HG03460 (cell line): ENCODE data around the gene BMP5.

Experiments
- ATAC-seq: cut with Tn5 transposase; IDR thresholded peaks from one replicate; pipeline ENCODE4 v1.9.1; 2021; ENCODE audit not compliant: unreplicated experiment

BMP5 gene

DNA sequence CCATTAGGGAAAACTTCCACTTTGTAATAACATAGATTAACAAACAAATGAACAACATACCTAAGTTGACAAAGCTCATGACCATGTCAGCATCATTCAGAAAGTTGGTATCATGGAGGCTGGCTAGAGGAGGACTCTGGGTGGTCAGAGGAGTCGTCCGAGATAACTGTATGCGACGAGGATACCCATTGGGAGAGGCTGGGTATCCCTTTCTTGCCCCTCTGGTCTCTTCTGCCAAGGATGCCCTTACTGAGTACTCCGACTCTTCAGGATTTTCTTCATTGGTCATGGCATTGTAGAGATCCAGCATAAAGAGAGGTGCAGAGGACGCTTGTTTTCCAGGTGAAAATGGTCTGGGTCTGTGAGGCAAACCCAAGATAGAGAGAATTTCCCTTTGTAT lies 1.1 kb downstream of the BMP5 start:
- ATAC-seq = no peak

- ATAC-seq = no peak
Measured at GRCh38 chr6:55872866-55873265, 2.5 kb downstream of the BMP5 start.

DNA sequence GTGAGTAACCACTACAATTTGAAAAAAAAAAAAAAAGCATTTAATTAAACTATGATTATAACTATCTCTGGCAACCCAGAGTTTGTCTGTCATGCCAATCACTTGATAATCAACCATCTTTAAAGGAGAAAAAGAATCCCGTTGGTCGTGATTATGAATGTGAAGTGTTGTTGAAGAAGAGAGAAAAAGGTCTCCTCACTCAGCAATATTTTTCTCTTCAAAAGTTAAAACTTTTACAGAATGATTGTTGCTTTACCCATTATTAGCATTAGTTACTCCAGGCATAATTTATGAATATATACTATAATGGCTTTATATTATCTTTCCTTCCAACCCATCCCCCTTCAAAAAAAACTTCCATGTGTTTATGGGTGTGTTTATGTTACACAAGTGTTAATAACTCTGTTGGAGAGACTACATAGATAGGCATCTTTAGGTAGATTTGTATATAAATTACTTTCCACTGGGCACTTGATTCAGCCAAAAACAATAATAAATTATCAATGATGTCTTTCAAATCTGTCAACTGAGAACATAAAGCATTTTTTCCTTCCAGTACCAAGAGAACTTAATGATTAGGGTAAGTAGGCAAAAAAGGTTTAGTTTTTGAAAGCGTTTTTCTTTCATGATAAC lies 5.1 kb downstream of the BMP5 start:
- no peak for ATAC-seq

GRCh38 chr6:55869674-55870073 lies 5.7 kb downstream of the BMP5 start:
- no peak for ATAC-seq

DNA sequence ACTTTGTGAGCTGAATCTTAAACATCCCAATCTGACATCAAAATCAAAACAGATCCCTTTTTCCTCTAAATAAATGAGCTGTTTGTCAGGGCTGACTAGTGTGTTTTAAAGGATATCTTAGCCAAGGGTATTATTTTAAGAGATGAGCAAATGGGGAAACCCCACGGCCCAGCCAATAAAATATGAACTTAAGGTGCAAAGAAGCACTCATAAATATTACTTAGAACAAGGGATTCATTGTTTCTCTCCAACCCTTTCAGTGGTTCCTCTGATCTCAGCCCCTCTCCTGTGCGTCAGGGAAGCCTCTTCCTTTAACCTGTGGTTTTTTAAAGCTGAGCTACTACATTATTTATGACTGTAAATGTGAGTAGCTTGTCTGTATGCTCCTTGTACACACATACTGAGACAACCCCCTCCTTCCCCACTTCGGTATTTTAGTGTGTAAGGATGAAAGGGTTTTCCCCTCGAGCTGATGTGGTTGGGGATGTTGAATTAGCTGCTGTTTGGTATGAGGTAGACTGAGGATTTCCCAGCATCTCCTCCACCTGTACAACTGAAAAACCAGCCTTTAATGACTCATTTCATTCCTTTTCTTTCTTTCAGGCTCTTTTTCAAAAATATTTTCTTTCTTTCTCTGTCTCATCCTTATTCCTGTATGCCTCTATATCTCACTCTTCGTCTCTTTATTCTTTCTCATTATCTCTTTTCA lies 6.5 kb downstream of the BMP5 start:
- ATAC-seq = peak; percentile 96

GRCh38 chr6:55868176-55868575 lies 7.2 kb downstream of the BMP5 start:
- ATAC-seq = no peak

DNA sequence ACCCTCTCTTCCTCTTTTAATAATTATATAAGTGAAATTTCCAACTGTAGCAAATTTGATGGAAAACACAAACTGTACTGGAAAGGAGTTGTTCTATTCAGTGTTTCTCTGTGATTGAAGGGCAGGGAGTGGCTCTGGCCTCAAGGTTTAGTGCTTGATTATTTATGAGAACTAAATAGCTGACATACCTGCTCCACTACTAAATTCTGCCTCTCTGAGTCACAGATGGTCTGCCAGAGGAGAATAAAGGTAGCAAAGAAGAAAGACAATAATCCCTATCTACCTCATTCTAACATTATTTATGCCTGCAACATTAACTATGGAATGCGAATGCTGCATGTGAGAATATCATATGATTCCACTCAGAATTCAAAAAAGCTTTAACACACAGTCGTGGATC lies 9.3 kb downstream of the BMP5 start:
- ATAC-seq = no peak

DNA sequence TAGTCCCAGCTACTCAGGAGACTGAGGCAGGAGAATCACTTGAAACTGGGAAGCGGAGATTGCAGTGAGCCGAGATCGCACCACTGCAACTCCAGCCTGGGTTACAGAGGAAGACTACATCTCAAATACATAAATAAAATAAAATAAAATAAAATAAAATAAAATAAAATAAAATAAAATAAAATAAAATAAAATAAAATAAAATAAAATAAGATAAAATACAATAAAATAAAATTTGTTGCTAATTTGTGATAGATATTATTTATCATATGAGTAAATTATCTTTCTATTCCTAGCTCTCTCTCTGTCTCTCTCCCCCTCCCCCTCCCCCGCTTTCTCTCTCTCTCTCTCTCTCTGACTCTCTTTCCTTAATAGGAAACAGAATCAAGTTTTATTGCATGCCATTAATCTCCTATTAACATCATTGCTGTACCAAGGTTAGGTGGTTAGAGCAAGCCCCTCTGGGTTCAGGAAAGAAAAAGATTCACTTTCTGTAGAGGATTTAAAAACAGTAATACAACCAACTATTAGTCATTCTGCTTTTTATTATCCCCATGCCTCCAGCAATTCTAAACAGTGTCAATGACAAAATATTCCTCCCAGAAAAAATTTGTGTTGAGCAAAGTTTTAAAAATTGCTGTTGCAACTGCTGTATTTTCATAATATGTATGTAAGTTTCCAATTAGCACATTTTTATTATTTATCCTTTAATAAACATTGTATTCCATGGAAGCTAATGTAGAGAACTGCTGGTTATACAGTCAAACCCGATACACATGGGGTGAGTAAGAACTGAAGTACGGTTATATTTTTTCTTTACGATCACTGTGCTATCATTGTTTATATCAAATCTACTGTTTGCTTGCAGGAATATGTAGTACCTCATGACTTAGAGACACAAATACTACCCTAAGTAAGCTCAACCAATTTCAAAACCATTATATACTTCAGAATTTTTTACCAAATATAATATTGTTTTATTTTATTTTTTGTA lies 22.1 kb downstream of the BMP5 start:
- no peak for ATAC-seq

DNA sequence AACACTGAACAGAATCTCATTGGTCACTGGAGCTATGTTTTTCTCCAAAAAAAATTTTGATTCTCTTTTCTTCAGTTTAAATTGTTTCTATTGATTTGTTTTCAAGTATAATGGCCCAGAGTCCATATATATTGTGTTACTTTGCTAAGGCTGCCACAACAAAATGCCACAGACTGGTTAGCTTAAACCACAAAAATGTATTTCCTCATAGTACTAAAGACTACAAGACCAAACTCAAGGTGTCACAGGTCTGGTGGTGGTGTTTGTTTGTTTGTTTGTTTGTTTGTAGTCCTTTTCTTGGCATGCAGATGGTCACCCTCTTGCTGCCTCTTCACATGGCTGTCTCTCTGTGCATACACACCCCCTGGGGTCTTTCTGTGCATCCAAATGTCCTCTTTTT lies 34.0 kb downstream of the BMP5 start:
- no peak for ATAC-seq

DNA sequence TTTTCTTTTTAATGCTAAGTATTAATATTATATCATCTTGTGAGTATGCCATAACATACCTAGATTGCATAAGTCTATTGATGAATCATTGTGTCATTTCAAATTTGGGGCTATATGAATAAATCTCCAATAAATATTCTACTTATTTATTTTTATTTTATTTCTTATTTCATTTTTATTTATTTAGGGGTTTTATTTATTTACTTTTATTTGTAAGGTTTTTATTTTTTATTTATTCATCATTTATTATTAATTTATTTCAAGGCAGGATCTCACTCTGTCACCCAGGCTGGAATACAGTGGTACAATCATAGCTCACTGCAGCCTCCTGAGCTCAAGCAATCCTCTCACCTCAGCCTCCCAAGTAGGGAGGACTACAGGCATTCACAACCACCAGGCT lies 36.3 kb downstream of the BMP5 start:
- no peak for ATAC-seq

DNA sequence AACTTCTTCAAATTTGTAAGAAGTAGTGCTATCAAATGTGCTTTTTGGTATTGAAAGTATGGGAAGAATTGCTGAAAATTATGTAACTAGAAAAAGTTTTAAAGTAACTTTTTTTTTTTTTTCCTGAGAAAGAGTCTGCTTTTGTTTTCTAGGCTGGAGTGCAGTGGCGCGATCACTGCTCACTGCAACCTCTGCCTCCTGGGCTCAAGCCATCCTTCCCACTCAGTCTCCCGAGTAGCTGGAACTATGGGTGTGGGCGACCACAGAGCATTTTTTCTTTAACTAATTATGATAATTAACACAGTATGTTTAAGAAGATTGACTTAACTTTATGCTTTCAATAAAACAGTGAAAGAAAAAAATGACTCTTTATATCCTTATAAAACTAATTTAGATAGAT lies 38.4 kb downstream of the BMP5 start:
- ATAC-seq = no peak

- no peak for ATAC-seq
Measured at GRCh38 chr6:55836481-55836880, 38.9 kb downstream of the BMP5 start.

DNA sequence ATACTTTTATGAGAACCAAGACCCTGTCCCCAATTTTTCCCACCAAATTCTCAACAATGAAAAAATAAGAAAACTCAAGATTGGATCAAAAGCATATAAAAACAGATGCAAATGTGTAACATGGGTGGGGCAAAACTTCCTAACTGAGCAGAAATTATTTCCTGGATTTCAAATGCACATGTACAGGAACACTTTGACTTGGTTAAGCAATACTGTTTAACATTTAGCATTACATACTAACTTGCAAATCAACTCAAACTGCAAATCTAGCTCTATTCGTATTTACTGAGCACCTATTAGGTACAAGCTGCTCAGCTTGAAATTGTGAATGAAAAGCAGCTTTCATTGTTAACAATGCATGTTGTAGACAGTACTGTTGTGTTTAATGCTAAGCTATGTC lies 40.2 kb downstream of the BMP5 start:
- no peak for ATAC-seq

GRCh38 chr6:55833284-55833683 lies 42.1 kb downstream of the BMP5 start:
- ATAC-seq = peak; percentile 69

DNA sequence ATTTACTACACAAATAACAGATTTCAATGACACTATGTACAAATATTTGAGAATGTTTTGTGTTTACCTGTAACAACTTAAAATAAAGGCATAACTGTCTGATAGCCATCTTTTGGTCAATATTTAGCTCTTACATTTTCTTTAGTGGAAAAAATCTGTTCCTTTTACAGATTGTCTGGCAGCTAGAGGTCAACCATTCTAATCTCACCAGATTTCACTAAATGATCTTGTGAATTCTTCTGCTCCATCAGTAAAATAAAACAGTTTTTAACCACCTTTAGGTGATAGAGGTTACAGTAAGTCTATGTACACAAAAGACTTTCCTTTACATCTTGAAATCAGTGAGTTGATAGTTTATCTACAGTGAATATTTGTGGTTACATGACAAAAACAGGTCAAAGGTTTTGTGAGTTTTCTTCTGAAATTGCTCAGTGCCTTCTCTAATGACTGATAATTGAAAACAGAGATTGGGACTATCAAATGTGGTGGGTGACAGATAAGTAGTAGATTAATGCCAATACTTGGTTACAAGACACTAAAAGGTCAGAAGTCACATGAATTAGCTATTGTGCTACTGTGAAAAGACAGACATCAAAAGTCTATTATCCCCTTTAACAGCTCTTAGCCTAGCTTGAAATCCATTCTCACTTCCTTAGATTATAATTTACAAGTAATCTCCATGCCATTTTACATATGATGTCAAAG lies 47.4 kb downstream of the BMP5 start:
- ATAC-seq = no peak

DNA sequence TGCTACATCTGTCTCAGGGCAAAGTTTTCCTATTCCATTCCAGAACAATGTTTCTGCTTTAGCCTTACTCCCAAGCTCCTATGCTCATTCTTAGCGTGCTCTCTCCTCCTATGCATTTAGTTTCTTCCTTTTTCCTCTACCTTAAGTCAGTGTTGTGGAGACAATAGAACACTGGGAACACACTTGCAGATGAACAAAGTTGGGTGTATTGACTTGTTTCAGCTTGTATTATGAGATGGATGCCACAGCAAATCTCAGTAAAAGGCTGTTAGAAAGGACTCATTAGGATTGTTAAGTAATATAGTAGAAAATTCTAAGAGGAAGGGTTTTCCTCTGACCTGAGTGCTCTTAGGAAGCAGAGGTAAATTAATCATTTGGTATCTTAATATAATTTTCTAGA lies 48.4 kb downstream of the BMP5 start:
- ATAC-seq = no peak

DNA sequence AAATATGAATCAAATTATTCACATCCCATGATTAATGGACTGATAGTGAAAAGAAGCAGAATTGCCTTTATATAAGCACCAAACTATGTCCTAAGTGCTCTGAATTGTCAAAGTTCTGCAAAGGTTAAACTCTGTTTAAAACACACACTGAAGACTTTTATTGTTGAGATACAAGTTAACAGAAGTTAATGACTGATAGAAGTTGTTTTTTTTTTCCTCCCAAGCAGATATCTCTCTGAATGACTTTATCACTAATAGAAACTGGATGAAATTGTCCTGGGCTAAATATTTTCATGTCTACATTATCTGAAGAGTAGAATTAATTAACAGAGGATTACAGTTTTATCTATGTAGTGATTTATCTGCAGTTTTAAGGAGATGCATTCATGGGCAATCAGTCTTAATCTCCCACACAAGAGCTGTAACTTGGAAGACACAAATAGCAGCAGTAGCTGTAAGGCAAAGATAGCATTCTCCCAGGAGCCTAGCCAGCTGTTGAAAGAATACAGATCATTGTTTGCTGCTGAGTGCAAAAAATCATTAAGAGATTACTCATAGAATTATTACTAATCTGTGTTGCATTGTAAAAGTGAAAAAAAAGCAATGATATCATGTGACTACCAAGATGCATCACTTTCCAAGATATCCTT lies 49.9 kb downstream of the BMP5 start:
- ATAC-seq = no peak

GRCh38 chr6:55822815-55823214 lies 52.6 kb downstream of the BMP5 start:
- no peak for ATAC-seq

- ATAC-seq = no peak
Measured at GRCh38 chr6:55822005-55822404, 53.4 kb downstream of the BMP5 start.

DNA sequence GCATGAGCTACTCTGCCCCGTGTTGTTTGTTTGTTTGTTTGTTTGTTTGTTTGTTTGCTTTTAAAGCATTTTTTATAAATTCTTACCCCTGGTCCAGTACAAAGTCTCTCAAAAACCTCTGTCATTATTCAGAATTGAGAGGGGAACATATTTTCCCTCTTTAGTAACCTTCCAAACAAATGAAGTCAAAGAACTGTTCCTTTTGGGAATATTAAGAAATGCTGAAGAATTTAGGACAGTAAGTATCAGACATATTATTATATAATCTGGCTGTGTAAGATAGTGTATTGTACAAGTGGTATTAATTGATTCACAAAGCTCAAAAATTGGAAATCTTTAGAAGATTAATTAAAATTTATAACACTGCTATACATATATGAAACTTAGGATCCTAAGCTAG lies 54.7 kb downstream of the BMP5 start:
- no peak for ATAC-seq

DNA sequence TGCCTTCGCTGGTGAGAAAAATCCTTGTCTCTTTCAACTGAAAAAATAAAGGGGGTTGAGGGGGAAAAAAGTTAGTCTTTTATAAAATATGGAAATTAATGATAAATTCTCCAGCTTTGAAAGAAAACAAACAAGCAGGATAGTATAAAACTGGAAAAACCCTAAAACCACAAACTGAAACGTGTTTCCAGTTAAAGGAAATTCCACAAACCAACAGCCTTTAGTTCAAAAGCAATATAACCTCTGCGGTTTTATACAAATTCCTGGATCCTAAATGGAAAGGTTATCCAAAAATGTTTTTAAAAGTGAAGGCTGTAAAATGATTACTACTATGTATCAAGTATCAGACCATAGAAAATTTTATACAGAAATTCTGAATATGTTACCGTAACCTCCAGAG lies 55.6 kb downstream of the BMP5 start:
- ATAC-seq = no peak
